ENCODE measurements around the gene SESTD1.
A peak's percentile ranks its signal among the peaks of the same experiment; 100 is the strongest.

SESTD1 gene

DNA sequence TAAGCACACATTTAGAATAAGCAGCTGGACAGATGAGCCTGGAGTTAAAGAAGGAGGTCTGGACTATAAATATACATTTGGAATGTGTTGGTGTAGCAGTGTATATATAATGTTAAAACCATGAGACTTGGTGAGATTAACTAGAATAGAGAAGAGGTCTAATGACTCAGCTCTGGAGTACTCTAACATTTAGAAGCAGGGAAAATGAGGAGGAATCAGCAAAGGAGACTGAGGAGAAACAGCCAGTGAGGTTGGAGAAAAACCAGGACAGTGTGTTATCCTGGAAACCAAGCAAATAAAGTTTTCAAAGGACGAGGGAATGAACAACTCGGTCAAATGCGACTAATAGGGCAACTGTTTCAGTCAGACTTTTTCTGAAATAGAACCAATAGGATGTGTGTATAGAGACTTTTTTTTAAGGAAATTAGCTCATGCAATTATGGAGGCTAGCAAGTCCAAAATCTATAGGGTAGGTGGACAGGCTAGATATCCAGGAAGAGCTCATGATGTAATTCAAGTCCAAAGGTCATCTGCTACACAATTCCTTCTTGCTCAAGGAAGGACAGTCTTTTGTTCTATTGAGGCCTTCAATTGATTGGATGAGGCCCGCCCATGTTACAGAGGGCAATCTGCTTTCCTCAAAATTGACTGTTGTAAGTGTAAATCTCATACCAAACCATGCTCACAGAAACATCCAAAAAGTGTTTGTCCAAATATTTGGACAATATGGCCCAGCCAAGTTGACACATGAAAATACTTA is 10.8 kb upstream of the SESTD1 start:
- H3K9ac ChIP-seq (ENCODE audit: low read depth, low read length): no peak overlapping the region
- no peaks in the 10 kb centered on the region for H3K36me3 ChIP-seq (ENCODE audit: insufficient read depth, low read length)
- no peaks in the 10 kb centered on the region for H3K9me3 ChIP-seq (ENCODE audit: control insufficient read depth, insufficient read depth, low read length)
- peaks cover 6% of the 10 kb centered on the region; the same call in 1 of the 2 replicates for H3K4me1 ChIP-seq (ENCODE audit: insufficient read depth, low read length)

- H3K9ac ChIP-seq (ENCODE audit: low read depth, low read length): no peak overlapping the region
- H3K4me1 ChIP-seq (ENCODE audit: insufficient read depth, low read length): peaks cover 6% of the 10 kb centered on the region; the same call in 1 of the 2 replicates
- H3K9me3 ChIP-seq (ENCODE audit: control insufficient read depth, insufficient read depth, low read length): no peaks in the 10 kb centered on the region
- no peaks in the 10 kb centered on the region for H3K36me3 ChIP-seq (ENCODE audit: insufficient read depth, low read length)
These were observed 10.1 kb upstream of the SESTD1 start for GRCh38 chr2:179274749-179275148.

DNA sequence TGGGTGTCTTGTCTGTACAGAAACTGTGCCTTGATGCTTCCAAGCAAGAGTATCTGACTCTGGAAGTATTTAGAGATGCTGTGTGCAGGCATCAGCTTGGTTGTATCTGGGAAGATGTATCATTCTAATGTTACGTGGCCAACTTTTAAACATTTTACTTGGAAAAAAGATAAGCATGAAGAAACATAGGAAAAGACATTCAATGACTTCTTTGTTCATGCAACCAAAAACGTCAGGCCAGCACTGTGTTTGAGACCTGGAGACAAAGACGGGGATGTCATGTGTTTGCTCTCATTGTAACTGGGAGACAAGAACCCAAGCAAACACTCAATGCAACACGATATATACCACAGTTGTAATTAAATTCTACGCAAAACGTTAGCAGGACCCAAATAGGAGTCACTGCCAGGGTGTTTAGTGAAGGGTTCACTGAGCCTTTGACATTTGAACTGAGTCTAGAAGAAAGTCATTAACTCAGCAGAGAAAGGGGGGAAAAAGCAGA is 8.9 kb upstream of the SESTD1 start:
- Histone ChIP-seq H3K9me3 (ENCODE audit: control insufficient read depth, insufficient read depth, low read length) (no peaks in the 10 kb centered on the region), H3K9ac (ENCODE audit: low read depth, low read length) (no peak overlapping the region), H3K36me3 (ENCODE audit: insufficient read depth, low read length) (no peaks in the 10 kb centered on the region), H3K4me1 (ENCODE audit: insufficient read depth, low read length) (peaks cover 6% of the 10 kb centered on the region; the same call in 1 of the 2 replicates)

DNA sequence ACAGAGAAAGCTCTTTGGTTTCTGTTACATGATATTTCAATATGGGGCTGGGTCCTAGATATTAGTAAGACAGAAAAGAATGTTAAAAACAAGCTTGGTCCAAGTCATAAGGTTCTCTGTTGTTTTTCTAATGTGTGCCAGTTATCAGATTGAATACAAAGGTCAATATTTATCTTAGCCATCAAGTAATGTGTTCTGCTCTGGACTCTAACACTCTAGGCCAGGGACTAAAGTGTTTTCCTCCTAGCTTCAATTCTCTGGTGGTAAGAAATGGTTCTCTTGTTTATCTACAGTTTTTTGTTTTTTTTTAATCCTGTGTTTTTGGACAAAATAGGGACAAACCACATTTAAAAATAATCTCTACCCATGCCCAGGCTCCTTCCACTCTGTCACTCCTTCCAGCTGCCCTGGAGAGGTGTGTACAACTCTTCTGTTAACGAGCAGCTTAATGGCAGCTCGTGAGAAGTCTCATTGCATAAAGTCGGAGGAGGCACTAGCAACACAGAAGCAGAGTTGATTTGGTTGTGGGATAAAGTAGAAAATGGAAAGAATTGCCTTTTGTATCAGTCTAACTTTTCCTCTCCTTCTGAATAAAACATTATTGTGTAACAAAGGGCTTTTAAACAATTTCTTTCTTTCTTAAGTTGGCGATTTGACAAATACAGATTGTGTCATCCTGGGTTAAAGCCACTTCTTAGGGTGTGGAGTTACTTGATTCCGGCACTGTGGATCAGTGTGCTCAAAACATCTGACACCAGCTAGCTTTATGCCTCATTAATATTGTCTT is 8.0 kb upstream of the SESTD1 start:
- no peak overlapping the region for H3K9ac ChIP-seq (ENCODE audit: low read depth, low read length)
- H3K4me1 ChIP-seq (ENCODE audit: insufficient read depth, low read length): peaks cover 10% of the 10 kb centered on the region

GRCh38 chr2:179270689-179271088 is 6.1 kb upstream of the SESTD1 start:
- Histone ChIP-seq H3K9ac (ENCODE audit: low read depth, low read length) (no peak overlapping the region), H3K36me3 (ENCODE audit: insufficient read depth, low read length) (no peaks in the 10 kb centered on the region), H3K4me1 (ENCODE audit: insufficient read depth, low read length) (peaks cover 14% of the 10 kb centered on the region), H3K9me3 (ENCODE audit: control insufficient read depth, insufficient read depth, low read length) (no peaks in the 10 kb centered on the region)

More for the DNA sequence above, 8.0 kb upstream of the SESTD1 start:
- H3K9me3 ChIP-seq (ENCODE audit: control insufficient read depth, insufficient read depth, low read length): no peaks in the 10 kb centered on the region
- no peaks in the 10 kb centered on the region for H3K36me3 ChIP-seq (ENCODE audit: insufficient read depth, low read length)

GRCh38 chr2:179268277-179268925 is 3.8 kb upstream of the SESTD1 start:
- no peaks in the 10 kb centered on the region for H3K36me3 ChIP-seq (ENCODE audit: insufficient read depth, low read length)
- H3K9me3 ChIP-seq (ENCODE audit: control insufficient read depth, insufficient read depth, low read length): no peaks in the 10 kb centered on the region
- H3K4me1 ChIP-seq (ENCODE audit: insufficient read depth, low read length): peaks cover 15% of the 10 kb centered on the region
- no peak overlapping the region for H3K9ac ChIP-seq (ENCODE audit: low read depth, low read length)

- H3K9ac ChIP-seq (ENCODE audit: low read depth, low read length): no peak overlapping the region
- H3K9me3 ChIP-seq (ENCODE audit: control insufficient read depth, insufficient read depth, low read length): no peaks in the 10 kb centered on the region
- H3K36me3 ChIP-seq (ENCODE audit: insufficient read depth, low read length): no peaks in the 10 kb centered on the region
- H3K4me1 ChIP-seq (ENCODE audit: insufficient read depth, low read length): peaks cover 15% of the 10 kb centered on the region
These were observed 1.6 kb upstream of the SESTD1 start for GRCh38 chr2:179266271-179266670.

GRCh38 chr2:179265082-179265510 is 464 bp upstream of the SESTD1 start:
- Histone ChIP-seq H3K9me3 (ENCODE audit: control insufficient read depth, insufficient read depth, low read length) (no peaks in the 10 kb centered on the region), H3K9ac (ENCODE audit: low read depth, low read length) (peak overlapping the region; percentile 94; the same call in 1 of the 2 replicates), H3K36me3 (ENCODE audit: insufficient read depth, low read length) (no peaks in the 10 kb centered on the region), H3K4me1 (ENCODE audit: insufficient read depth, low read length) (peaks cover 15% of the 10 kb centered on the region)

GRCh38 chr2:179263446-179264367 is 925 bp downstream of the SESTD1 start:
- peaks cover 15% of the 10 kb centered on the region for H3K4me1 ChIP-seq (ENCODE audit: insufficient read depth, low read length)

DNA sequence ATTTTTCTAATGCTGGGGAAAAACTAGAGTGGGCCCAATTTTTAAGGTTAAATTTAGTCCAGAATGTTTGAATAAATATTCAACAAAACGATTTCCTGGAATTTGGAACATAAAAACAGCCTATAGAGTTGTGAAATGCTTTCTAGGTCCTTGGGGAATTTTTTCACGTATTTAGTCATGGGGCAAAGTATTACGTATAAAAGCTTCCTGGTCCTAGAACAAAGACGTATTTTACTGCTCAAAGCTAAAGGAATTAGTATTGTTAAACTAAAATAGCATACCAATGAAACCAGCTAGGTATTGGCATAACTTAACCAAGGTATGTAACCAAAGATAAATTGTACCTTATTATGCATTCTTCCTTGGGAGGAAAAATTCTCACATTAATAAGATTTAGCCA is 1.6 kb downstream of the SESTD1 start:
- H3K9me3 ChIP-seq (ENCODE audit: control insufficient read depth, insufficient read depth, low read length): no peaks in the 10 kb centered on the region
- peak overlapping the region; percentile 94; the same call in 1 of the 2 replicates for H3K9ac ChIP-seq (ENCODE audit: low read depth, low read length)
- peaks cover 14% of the 10 kb centered on the region for H3K4me1 ChIP-seq (ENCODE audit: insufficient read depth, low read length)
- H3K36me3 ChIP-seq (ENCODE audit: insufficient read depth, low read length): no peaks in the 10 kb centered on the region

More at GRCh38 chr2:179263446-179264367, 925 bp downstream of the SESTD1 start:
- no peaks in the 10 kb centered on the region for H3K9me3 ChIP-seq (ENCODE audit: control insufficient read depth, insufficient read depth, low read length)
- H3K36me3 ChIP-seq (ENCODE audit: insufficient read depth, low read length): no peaks in the 10 kb centered on the region
- H3K9ac ChIP-seq (ENCODE audit: low read depth, low read length): peak overlapping the region; percentile 94

DNA sequence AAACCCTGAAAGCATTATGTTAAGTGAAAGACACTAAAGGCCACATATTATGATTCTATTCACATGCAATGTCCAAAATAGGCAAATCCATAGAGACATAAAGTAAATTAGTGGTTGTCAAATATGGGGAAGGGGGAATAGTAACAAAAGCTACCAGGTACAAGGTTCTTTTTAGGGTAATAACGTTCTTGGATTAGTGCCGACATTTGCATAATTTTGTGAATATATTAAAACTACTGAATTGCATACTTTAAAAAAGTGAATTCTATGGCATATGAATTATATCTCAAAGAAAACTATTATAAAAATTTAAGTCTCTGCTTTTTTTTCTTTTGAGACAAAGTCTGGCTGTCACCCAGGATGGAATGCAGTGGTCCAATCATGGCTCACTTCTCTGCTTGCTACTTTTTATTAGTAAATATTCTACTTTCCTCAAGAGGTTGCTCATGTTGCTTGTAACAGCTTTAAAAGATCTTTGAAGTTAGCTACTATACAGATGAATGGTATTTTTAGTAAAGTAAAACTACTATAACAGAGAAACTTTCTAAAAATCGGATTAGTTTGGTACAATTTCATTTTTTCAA is 2.5 kb downstream of the SESTD1 start:
- H3K4me1 ChIP-seq (ENCODE audit: insufficient read depth, low read length): peaks cover 11% of the 10 kb centered on the region
- H3K36me3 ChIP-seq (ENCODE audit: insufficient read depth, low read length): no peaks in the 10 kb centered on the region
- H3K9ac ChIP-seq (ENCODE audit: low read depth, low read length): no peak overlapping the region
- H3K9me3 ChIP-seq (ENCODE audit: control insufficient read depth, insufficient read depth, low read length): no peaks in the 10 kb centered on the region

- Histone ChIP-seq H3K4me1 (ENCODE audit: insufficient read depth, low read length) (peaks cover 11% of the 10 kb centered on the region), H3K9ac (ENCODE audit: low read depth, low read length) (no peak overlapping the region), H3K36me3 (ENCODE audit: insufficient read depth, low read length) (no peaks in the 10 kb centered on the region), H3K9me3 (ENCODE audit: control insufficient read depth, insufficient read depth, low read length) (no peaks in the 10 kb centered on the region)
These were observed 3.3 kb downstream of the SESTD1 start for GRCh38 chr2:179261151-179261825.

- Histone ChIP-seq H3K4me1 (ENCODE audit: insufficient read depth, low read length) (peaks cover 3% of the 10 kb centered on the region; the same call in 1 of the 2 replicates), H3K36me3 (ENCODE audit: insufficient read depth, low read length) (no peaks in the 10 kb centered on the region), H3K9ac (ENCODE audit: low read depth, low read length) (no peak overlapping the region), H3K9me3 (ENCODE audit: control insufficient read depth, insufficient read depth, low read length) (no peaks in the 10 kb centered on the region)
These were observed 4.4 kb downstream of the SESTD1 start for GRCh38 chr2:179260224-179260623.

Data from ES-I3 (cell line).